Measurements from ENCODE around the gene SET.
"Not testable (repeated sequence)": the region's sequence is repeated elsewhere in the genome, so short reads cannot be mapped to it uniquely, and the experiment has no call there.

The SET gene

DNA sequence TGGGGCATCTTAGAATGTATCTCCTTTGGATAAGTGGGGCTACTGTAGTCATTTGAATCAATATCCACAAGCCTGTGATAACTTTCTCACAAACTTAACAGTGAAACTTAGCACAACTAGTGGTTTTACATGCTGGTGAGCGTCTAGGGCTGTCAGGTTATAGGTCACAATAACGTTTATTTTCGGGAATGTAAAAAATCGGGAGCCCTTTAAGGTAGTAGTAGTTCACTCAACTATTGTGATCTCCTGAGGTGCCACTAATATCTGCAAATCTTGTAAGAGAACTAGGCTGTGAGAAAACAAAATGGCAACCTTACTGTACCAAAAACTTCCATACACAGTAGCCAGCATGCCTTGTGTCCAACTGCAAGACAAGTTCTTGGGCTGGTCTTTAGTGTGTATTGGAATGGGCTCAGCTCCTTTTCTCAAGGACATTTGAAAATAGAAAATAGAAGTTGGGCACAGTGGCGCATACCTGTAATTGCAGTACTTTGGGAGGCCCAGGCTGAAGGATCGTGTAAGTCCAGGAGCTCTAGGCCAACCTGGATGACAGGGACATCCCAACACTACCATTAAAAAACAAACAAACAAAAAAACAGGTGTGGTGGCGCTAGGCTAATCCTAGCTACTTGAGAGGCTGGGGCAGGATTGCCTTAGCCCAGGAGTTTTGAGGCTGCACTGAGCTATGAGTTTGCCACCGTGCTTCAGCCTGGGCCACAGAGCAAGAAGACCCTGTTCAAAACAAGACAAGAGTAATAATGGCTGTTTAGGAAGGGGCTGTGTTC, 8.1 kb downstream of the SET start:
- H3K9ac ChIP-seq (ENCODE audit: low read length) = no peak overlapping the region
- peaks cover 51% of the 10 kb centered on the region for H3K36me3 ChIP-seq (ENCODE audit: insufficient read depth, low read length)
- H3K27me3 ChIP-seq (ENCODE audit: insufficient read depth, low read length) = no peaks in the 10 kb centered on the region
- H3K9me2 ChIP-seq (ENCODE audit: low read depth, low read length) = no peaks in the 10 kb centered on the region
- H3K4me2 ChIP-seq (ENCODE audit: low read length) = no peak overlapping the region
- H4K20me1 ChIP-seq (ENCODE audit: insufficient read depth, low read length) = no peaks in the 10 kb centered on the region
- H3K4me1 ChIP-seq (ENCODE audit: insufficient read depth, low read length, severe bottlenecking) = peaks cover 7% of the 10 kb centered on the region
- no peaks in the 10 kb centered on the region for H3K9me3 ChIP-seq (ENCODE audit: low read length)
- H3F3A ChIP-seq (ENCODE audit: insufficient read depth, low read length) = peaks cover 5% of the 10 kb centered on the region
- peak overlapping the region; percentile 1 for H3K27ac ChIP-seq (ENCODE audit: low read depth, low read length, poor library complexity, severe bottlenecking)
- TF ChIP-seq, protein P1, sequence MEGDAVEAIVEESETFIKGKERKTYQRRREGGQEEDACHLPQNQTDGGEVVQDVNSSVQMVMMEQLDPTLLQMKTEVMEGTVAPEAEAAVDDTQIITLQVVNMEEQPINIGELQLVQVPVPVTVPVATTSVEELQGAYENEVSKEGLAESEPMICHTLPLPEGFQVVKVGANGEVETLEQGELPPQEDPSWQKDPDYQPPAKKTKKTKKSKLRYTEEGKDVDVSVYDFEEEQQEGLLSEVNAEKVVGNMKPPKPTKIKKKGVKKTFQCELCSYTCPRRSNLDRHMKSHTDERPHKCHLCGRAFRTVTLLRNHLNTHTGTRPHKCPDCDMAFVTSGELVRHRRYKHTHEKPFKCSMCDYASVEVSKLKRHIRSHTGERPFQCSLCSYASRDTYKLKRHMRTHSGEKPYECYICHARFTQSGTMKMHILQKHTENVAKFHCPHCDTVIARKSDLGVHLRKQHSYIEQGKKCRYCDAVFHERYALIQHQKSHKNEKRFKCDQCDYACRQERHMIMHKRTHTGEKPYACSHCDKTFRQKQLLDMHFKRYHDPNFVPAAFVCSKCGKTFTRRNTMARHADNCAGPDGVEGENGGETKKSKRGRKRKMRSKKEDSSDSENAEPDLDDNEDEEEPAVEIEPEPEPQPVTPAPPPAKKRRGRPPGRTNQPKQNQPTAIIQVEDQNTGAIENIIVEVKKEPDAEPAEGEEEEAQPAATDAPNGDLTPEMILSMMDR (IDR thresholded peaks at IDR 0.05; ENCODE audit: low read length) = no peak
- TF ChIP-seq EZH2 (IDR thresholded peaks at IDR 0.05; ENCODE audit: borderline replicate concordance, low read length) = no peak
- H3K79me2 ChIP-seq (ENCODE audit: insufficient read depth, low read length) = peaks cover 4% of the 10 kb centered on the region; the same call in 1 of the 2 replicates
- H2AFZ ChIP-seq (ENCODE audit: low read length) = no peak overlapping the region
- no peak overlapping the region for H3K4me3 ChIP-seq (ENCODE audit: low read depth, low read length, poor library complexity, severe bottlenecking)

- H3K4me3 ChIP-seq (ENCODE audit: low read depth, low read length, poor library complexity, severe bottlenecking); H3F3A ChIP-seq (ENCODE audit: insufficient read depth, low read length): not testable (repeated sequence)
Observed at GRCh38 chr9:128699096-128699795, 10.2 kb downstream of the SET start.

DNA sequence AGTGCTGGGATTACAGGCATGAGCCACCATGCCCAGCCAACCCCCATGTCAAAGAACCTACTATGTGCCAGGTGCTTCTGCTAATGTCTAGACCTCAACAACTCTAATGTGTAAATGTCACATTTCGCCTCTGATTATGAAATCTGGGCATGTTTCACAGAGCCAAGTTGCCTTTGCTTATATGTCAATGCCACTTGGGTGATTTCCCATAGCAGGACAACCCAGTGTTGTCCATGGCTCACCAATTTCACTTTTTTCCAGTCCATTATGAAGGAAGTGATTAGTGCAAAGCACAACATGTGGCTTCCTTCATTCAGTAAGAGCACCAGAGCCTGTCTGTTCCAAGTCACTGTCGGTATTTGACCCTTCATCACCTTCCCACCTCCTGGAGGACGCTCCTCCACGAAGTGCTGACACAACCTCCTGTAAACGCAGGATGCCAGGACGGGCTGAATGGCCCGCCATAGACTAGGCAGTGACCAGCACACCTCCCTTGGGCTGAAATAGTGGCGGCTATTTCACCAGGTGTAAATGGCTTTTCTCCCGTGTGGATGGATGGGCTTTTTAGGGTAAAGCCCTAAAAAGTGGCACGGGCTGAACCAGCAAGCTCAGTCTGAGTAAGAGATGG, 12.3 kb downstream of the SET start:
- peaks cover 5% of the 10 kb centered on the region; the same call in 1 of the 2 replicates for H3F3A ChIP-seq (ENCODE audit: insufficient read depth, low read length)
- H3K4me1 ChIP-seq (ENCODE audit: insufficient read depth, low read length, severe bottlenecking) = peaks cover 28% of the 10 kb centered on the region
- no peaks in the 10 kb centered on the region for H3K9me3 ChIP-seq (ENCODE audit: low read length)
- no peak for TF ChIP-seq EZH2 (IDR thresholded peaks at IDR 0.05; ENCODE audit: borderline replicate concordance, low read length)
- TF ChIP-seq, protein P1 (IDR thresholded peaks at IDR 0.05; ENCODE audit: low read length) = no peak
- H3K4me2 ChIP-seq (ENCODE audit: low read length) = no peak overlapping the region
- no peak overlapping the region for H3K9ac ChIP-seq (ENCODE audit: low read length)
- no peaks in the 10 kb centered on the region for H3K79me2 ChIP-seq (ENCODE audit: insufficient read depth, low read length)
- no peaks in the 10 kb centered on the region for H4K20me1 ChIP-seq (ENCODE audit: insufficient read depth, low read length)
- H2AFZ ChIP-seq (ENCODE audit: low read length) = no peak overlapping the region
- H3K27ac ChIP-seq (ENCODE audit: low read depth, low read length, poor library complexity, severe bottlenecking) = no peak overlapping the region
- H3K36me3 ChIP-seq (ENCODE audit: insufficient read depth, low read length) = peaks cover 24% of the 10 kb centered on the region; the same call in 1 of the 2 replicates
- H3K27me3 ChIP-seq (ENCODE audit: insufficient read depth, low read length) = no peaks in the 10 kb centered on the region
- H3K9me2 ChIP-seq (ENCODE audit: low read depth, low read length) = no peaks in the 10 kb centered on the region
- no peak overlapping the region for H3K4me3 ChIP-seq (ENCODE audit: low read depth, low read length, poor library complexity, severe bottlenecking)

More at GRCh38 chr9:128699096-128699795, 10.2 kb downstream of the SET start:
- not testable (repeated sequence) for H3K9me3 ChIP-seq (ENCODE audit: low read length); H2AFZ ChIP-seq (ENCODE audit: low read length); H3K9ac ChIP-seq (ENCODE audit: low read length); H3K79me2 ChIP-seq (ENCODE audit: insufficient read depth, low read length); H3K4me2 ChIP-seq (ENCODE audit: low read length); H4K20me1 ChIP-seq (ENCODE audit: insufficient read depth, low read length); H3K27ac ChIP-seq (ENCODE audit: low read depth, low read length, poor library complexity, severe bottlenecking); H3K9me2 ChIP-seq (ENCODE audit: low read depth, low read length); H3K27me3 ChIP-seq (ENCODE audit: insufficient read depth, low read length)
- Histone ChIP-seq H3K4me1 (ENCODE audit: insufficient read depth, low read length, severe bottlenecking) (peaks cover 18% of the 10 kb centered on the region), H3K36me3 (ENCODE audit: insufficient read depth, low read length) (peaks cover 30% of the 10 kb centered on the region)

All from OCI-LY1 (cell line).